ENCODE results near the gene ZNF565.
"Not testable (repeated sequence)": the region's sequence is repeated elsewhere in the genome, so short reads cannot be mapped to it uniquely, and the experiment has no call there.

GRCh38 chr19:36173846-36174245 is 40.6 kb downstream of the ZNF565 start:
- TF ChIP-seq, protein P1, sequence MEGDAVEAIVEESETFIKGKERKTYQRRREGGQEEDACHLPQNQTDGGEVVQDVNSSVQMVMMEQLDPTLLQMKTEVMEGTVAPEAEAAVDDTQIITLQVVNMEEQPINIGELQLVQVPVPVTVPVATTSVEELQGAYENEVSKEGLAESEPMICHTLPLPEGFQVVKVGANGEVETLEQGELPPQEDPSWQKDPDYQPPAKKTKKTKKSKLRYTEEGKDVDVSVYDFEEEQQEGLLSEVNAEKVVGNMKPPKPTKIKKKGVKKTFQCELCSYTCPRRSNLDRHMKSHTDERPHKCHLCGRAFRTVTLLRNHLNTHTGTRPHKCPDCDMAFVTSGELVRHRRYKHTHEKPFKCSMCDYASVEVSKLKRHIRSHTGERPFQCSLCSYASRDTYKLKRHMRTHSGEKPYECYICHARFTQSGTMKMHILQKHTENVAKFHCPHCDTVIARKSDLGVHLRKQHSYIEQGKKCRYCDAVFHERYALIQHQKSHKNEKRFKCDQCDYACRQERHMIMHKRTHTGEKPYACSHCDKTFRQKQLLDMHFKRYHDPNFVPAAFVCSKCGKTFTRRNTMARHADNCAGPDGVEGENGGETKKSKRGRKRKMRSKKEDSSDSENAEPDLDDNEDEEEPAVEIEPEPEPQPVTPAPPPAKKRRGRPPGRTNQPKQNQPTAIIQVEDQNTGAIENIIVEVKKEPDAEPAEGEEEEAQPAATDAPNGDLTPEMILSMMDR (IDR thresholded peaks at IDR 0.05) = not testable (repeated sequence)
- TF ChIP-seq POLR2A (IDR thresholded peaks at IDR 0.05) = not testable (repeated sequence)

Data from suprapubic skin (tissue), 3 donors.